GM23338 (cell line): ENCODE results near the gene USP24. TPM values are rescaled to one million over a fixed set of nuclear protein-coding genes. Genes with fewer than 3 reads are reported as not detected.

Experiments
- ATAC-seq: fragments of 200-7000 bp; cut with Tn5 transposase; 3 replicates; pipeline ENCODE4 v1.9.1; 2020
- DNase-seq: peaks from one replicate; pipeline ENCODE4 v3.0.0-alpha.2; 2015; ENCODE audit warnings: low spot score
- H2AFZ ChIP-seq: fragments of 200-600 bp; sonication (generic); 2 replicates; pipeline ENCODE4 v1.8.0; 2016; ENCODE audit warnings: antibody characterized with exemption, mild to moderate bottlenecking, moderate library complexity
- H3F3A ChIP-seq: fragments of 200-600 bp; sonication (generic); replicated peaks from 2 replicates; pipeline ENCODE4 v1.8.0; 2017; ENCODE audit warnings: antibody characterized with exemption, mixed run types, low read depth
- H3K27ac ChIP-seq: fragments of 200-600 bp; sonication (generic); 2 replicates; pipeline ENCODE4 v1.6.1; 2016; ENCODE audit warnings: low read depth
- H3K27me3 ChIP-seq: fragments of 200-600 bp; sonication (generic); 2 replicates; pipeline ENCODE4 v1.8.0; 2016; ENCODE audit warnings: mild to moderate bottlenecking, mixed run types, moderate library complexity; ENCODE audit not compliant: insufficient read depth
- H3K36me3 ChIP-seq: fragments of 200-600 bp; sonication (generic); 2 replicates; pipeline ENCODE4 v1.8.0; 2016; ENCODE audit warnings: mild to moderate bottlenecking; ENCODE audit not compliant: insufficient read depth
- H3K4me1 ChIP-seq: fragments of 200-600 bp; sonication (generic); 2 replicates; pipeline ENCODE4 v1.8.0; 2016; ENCODE audit warnings: mild to moderate bottlenecking, moderate library complexity; ENCODE audit not compliant: insufficient read depth
- H3K4me2 ChIP-seq: fragments of 200-600 bp; sonication (generic); 2 replicates; pipeline ENCODE4 v1.7.1; 2017; ENCODE audit warnings: mixed run types
- H3K4me3 ChIP-seq: fragments of 200-600 bp; sonication (generic); 2 replicates; pipeline ENCODE4 v1.6.1; 2016; ENCODE audit warnings: mixed run types
- H3K79me2 ChIP-seq: fragments of 200-600 bp; sonication (generic); replicated peaks from 2 replicates; pipeline ENCODE4 v1.8.0; 2017; ENCODE audit warnings: mild to moderate bottlenecking; ENCODE audit not compliant: insufficient read depth
- H3K9me2 ChIP-seq: fragments of 200-600 bp; sonication (generic); 2 replicates; pipeline ENCODE4 v1.8.0; 2017; ENCODE audit not compliant: insufficient read depth
- H4K20me1 ChIP-seq: fragments of 200-600 bp; sonication (generic); replicated peaks from 2 replicates; pipeline ENCODE4 v1.8.0; 2017; ENCODE audit warnings: mild to moderate bottlenecking; ENCODE audit not compliant: insufficient read depth
- H3K27ac Mint-ChIP-seq: 2 replicates; pipeline ENCODE4 v1.8.0; 2020; ENCODE audit warnings: inconsistent platforms, mild to moderate bottlenecking, moderate library complexity, mixed read lengths
- H3K27me3 Mint-ChIP-seq: 3 replicates; pipeline ENCODE4 v1.8.0; 2022; ENCODE audit warnings: low read depth, mild to moderate bottlenecking, moderate library complexity, mixed read lengths, inconsistent platforms; ENCODE audit not compliant: insufficient read depth, poor library complexity
- H3K36me3 Mint-ChIP-seq: 3 replicates; pipeline ENCODE4 v1.8.0; 2021; ENCODE audit warnings: low read depth, mild to moderate bottlenecking, inconsistent platforms, moderate library complexity, mixed read lengths
- H3K4me1 Mint-ChIP-seq: 3 replicates; pipeline ENCODE4 v1.8.0; 2020; ENCODE audit warnings: mild to moderate bottlenecking, inconsistent platforms, mixed read lengths
- H3K4me3 Mint-ChIP-seq: 3 replicates; pipeline ENCODE4 v1.8.0; 2021; ENCODE audit warnings: moderate library complexity, mild to moderate bottlenecking, inconsistent platforms, mixed read lengths
- H3K9me3 Mint-ChIP-seq: 3 replicates; pipeline ENCODE4 v1.8.0; 2020; ENCODE audit warnings: moderate library complexity, mild to moderate bottlenecking, inconsistent platforms, mixed read lengths
- CREB1 ChIP-seq: fragments of 250-450 bp; sonication (Bioruptor Pico); IDR thresholded peaks from 2 replicates; pipeline ENCODE4 v1.5.0; 2020; ENCODE audit warnings: low read depth, mild to moderate bottlenecking, moderate library complexity
- CTCF ChIP-seq, 2 experiments: fragments of 200-600 bp in 1 of 2; sonication (generic) in 1 of 2; conservative IDR thresholded peaks; 2 replicates each; pipeline versions ENCODE4 v1.5.1 to v1.6.1; 2016 to 2017; ENCODE audit warnings: antibody characterized with exemption in 2 of 2, low read depth in 2 of 2, mild to moderate bottlenecking in 2 of 2, moderate library complexity in 1 of 2
- ETS1 ChIP-seq: IDR thresholded peaks from 2 replicates; pipeline ENCODE4 v1.6.1; 2016; ENCODE audit warnings: antibody characterized with exemption
- EZH2 ChIP-seq: fragments of 200-600 bp; sonication (generic); IDR thresholded peaks from one replicate; pipeline ENCODE4 v1.8.0; 2017; ENCODE audit warnings: antibody characterized with exemption, mild to moderate bottlenecking, low read depth; ENCODE audit not compliant: unreplicated experiment
- EZH2phosphoT487 ChIP-seq: fragments of 200-600 bp; sonication (generic); IDR thresholded peaks from one replicate; pipeline ENCODE4 v1.8.1; 2018; ENCODE audit warnings: antibody characterized with exemption; ENCODE audit not compliant: unreplicated experiment
- JUNB ChIP-seq: IDR thresholded peaks from one replicate; pipeline ENCODE4 v1.6.1; 2016; ENCODE audit warnings: antibody characterized with exemption; ENCODE audit not compliant: unreplicated experiment
- NANOG ChIP-seq: IDR thresholded peaks from 2 replicates; pipeline ENCODE4 v1.6.1; 2016; ENCODE audit warnings: antibody characterized with exemption, borderline replicate concordance
- POLR2AphosphoS5 ChIP-seq: IDR thresholded peaks from 2 replicates; pipeline ENCODE4 v1.6.1; 2016; ENCODE audit warnings: antibody characterized with exemption, low read depth
- ZNF331 ChIP-seq: fragments of 250-450 bp; sonication (Bioruptor Pico); IDR thresholded peaks from 2 replicates; pipeline ENCODE4 v1.5.0; 2020; ENCODE audit warnings: low read depth, mild to moderate bottlenecking, moderate library complexity
- polyA plus RNA-seq: library from polyadenylated mRNA; unstranded; fragments of >200 nt; fragmentation: Nextera tagmentation; extraction: Ambion mirVana; gene quantifications from 2 replicates; pipeline ENCODE4 v1.2.1, GENCODE V29; 2016
- total RNA-seq: library from RNA; depleted of rRNA; stranded (reverse); fragments of >200 nt; shearing (Covaris generic); gene quantifications from 2 replicates; pipeline ENCODE4 v1.2.3, GENCODE V29; 2014
- TF ChIP-seq, protein P1 (sequence below): IDR thresholded peaks from one replicate; pipeline ENCODE4 v1.6.1; 2018; ENCODE audit warnings: antibody characterized with exemption; ENCODE audit not compliant: unreplicated experiment

Gene USP24
- total and polyA plus RNA-seq, 2 experiments from 2014 or later, result 12.1 to 32.6 TPM

DNA sequence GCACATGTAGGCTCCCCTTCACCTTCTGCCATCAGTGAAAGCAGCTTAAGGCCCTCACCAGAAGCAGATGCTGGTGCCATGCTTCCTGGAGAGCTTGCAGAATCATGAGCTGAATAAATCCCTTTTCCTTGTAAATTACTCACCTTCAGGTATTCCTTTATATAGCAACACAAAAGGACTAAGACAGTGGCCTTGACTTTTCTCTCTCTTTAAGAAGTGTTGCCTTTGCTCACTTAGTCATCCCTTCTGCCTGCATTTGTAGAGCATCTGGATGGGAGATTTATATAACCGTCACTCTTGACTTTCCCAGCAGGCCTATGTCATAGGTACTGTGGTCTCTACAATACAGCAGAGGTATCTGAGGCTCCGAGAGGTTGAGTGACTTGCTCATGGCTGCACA is 172.2 kb downstream of the USP24 start:
- no peak for DNase-seq
- peaks cover 60% of the 10 kb centered on the region for H4K20me1 ChIP-seq
- Mint-ChIP-seq H3K36me3 (peaks cover 34% of the 10 kb centered on the region), H3K9me3 (no peaks in the 10 kb centered on the region), H3K4me3 (no peak overlapping the region), H3K27ac (no peak overlapping the region), H3K4me1 (peaks cover 30% of the 10 kb centered on the region), H3K27me3 (peaks cover 43% of the 10 kb centered on the region)
- H3K4me3 ChIP-seq, result peak overlapping the region; percentile 91
- H3K4me1 ChIP-seq, result peaks cover 44% of the 10 kb centered on the region
- peak overlapping the region; percentile 94 for H3K4me2 ChIP-seq
- peaks cover 95% of the 10 kb centered on the region for H3K79me2 ChIP-seq
- H3K27me3 ChIP-seq, result peaks cover 26% of the 10 kb centered on the region
- 0 out of 2 replicates have a peak, but pooled peaks cover 8% of the 10 kb centered on the region for H3F3A ChIP-seq
- H3K9me2 ChIP-seq, result no peaks in the 10 kb centered on the region
- H3K36me3 ChIP-seq, result peaks cover 37% of the 10 kb centered on the region
- no peak for ATAC-seq
- TF ChIP-seq CTCF (conservative IDR thresholded peaks at IDR 0.05; ENCODE audit: low read depth in 2 of 2), result no peak
- TF ChIP-seq POLR2AphosphoS5, result no peak
- no peak for TF ChIP-seq EZH2phosphoT487
- no peak for TF ChIP-seq ZNF331 (CRISPR knock-in tag)
- no peak for TF ChIP-seq EZH2
- TF ChIP-seq NANOG, result no peak
- no peak overlapping the region for H2AFZ ChIP-seq
- no peak overlapping the region for H3K27ac ChIP-seq

GRCh38 chr1:55041613-55042012 is 173.6 kb downstream of the USP24 start:
- peaks cover 54% of the 10 kb centered on the region for H3K4me1 ChIP-seq
- 0 out of 2 replicates have a peak, but pooled peaks cover 8% of the 10 kb centered on the region for H3F3A ChIP-seq
- H3K4me2 ChIP-seq, result peak overlapping the region; percentile 94
- Mint-ChIP-seq H3K4me1 (peaks cover 32% of the 10 kb centered on the region), H3K9me3 (no peaks in the 10 kb centered on the region), H3K36me3 (peaks cover 28% of the 10 kb centered on the region), H3K4me3 (peak overlapping the region; percentile 85; the same call in 2 of the 3 replicates), H3K27me3 (peaks cover 41% of the 10 kb centered on the region), H3K27ac (no peak overlapping the region)
- H3K79me2 ChIP-seq, result peaks cover 82% of the 10 kb centered on the region
- no peak for ATAC-seq
- peaks cover 29% of the 10 kb centered on the region for H3K36me3 ChIP-seq
- no peak overlapping the region for H2AFZ ChIP-seq
- peaks cover 51% of the 10 kb centered on the region for H4K20me1 ChIP-seq
- H3K27ac ChIP-seq, result no peak overlapping the region
- no peak for DNase-seq
- H3K4me3 ChIP-seq, result peak overlapping the region; percentile 91
- H3K27me3 ChIP-seq, result peaks cover 37% of the 10 kb centered on the region
- H3K9me2 ChIP-seq, result no peaks in the 10 kb centered on the region
- TF ChIP-seq EZH2phosphoT487 (no peak), ZNF331 (CRISPR knock-in tag) (no peak), CTCF (conservative IDR thresholded peaks at IDR 0.05; ENCODE audit: low read depth in 2 of 2) (no peak), JUNB (no peak), CREB1 (CRISPR knock-in tag) (no peak), ETS1 (no peak)
- TF ChIP-seq, protein P1, sequence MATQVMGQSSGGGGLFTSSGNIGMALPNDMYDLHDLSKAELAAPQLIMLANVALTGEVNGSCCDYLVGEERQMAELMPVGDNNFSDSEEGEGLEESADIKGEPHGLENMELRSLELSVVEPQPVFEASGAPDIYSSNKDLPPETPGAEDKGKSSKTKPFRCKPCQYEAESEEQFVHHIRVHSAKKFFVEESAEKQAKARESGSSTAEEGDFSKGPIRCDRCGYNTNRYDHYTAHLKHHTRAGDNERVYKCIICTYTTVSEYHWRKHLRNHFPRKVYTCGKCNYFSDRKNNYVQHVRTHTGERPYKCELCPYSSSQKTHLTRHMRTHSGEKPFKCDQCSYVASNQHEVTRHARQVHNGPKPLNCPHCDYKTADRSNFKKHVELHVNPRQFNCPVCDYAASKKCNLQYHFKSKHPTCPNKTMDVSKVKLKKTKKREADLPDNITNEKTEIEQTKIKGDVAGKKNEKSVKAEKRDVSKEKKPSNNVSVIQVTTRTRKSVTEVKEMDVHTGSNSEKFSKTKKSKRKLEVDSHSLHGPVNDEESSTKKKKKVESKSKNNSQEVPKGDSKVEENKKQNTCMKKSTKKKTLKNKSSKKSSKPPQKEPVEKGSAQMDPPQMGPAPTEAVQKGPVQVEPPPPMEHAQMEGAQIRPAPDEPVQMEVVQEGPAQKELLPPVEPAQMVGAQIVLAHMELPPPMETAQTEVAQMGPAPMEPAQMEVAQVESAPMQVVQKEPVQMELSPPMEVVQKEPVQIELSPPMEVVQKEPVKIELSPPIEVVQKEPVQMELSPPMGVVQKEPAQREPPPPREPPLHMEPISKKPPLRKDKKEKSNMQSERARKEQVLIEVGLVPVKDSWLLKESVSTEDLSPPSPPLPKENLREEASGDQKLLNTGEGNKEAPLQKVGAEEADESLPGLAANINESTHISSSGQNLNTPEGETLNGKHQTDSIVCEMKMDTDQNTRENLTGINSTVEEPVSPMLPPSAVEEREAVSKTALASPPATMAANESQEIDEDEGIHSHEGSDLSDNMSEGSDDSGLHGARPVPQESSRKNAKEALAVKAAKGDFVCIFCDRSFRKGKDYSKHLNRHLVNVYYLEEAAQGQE, result no peak
